Activated naive CD4-positive, alpha-beta T cell treated with anti-CD3 and anti-CD28 coated beads, Interleukin-2, amount 50 U/mL, for 72 hours (primary cell): ENCODE measurements around the gene DPP4. TPM values are rescaled to one million over a fixed set of nuclear protein-coding genes. Genes with fewer than 3 reads are reported as not detected.

Source experiments
- ATAC-seq, 2 donors: fragments of 150-1000 bp; cut with Tn5 transposase; 2 replicates each; pipeline ENCODE4 v1.10.0; 2021; ENCODE audit warnings: mild to moderate bottlenecking in 2 of 2, moderate library complexity in 2 of 2
- DNase-seq, 2 donors: peaks; one replicate each; pipeline ENCODE4 v3.0.0; 2021 to 2022; ENCODE audit warnings: low spot score in 2 of 2
- H3K27ac Mint-ChIP-seq, 2 donors: one replicate each; pipeline ENCODE4 v1.8.0; 2022; ENCODE audit warnings: mild to moderate bottlenecking in 2 of 2, mixed read lengths in 2 of 2
- H3K36me3 Mint-ChIP-seq, 2 donors: one replicate each; pipeline ENCODE4 v1.8.0; 2022; ENCODE audit warnings: mixed read lengths in 2 of 2
- H3K9me3 Mint-ChIP-seq, 2 donors: one replicate each; pipeline ENCODE4 v1.8.0; 2022; ENCODE audit warnings: mixed read lengths in 2 of 2
- total RNA-seq, 2 donors: library from RNA; stranded (reverse); gene quantifications; one replicate each; pipeline ENCODE4 v1.2.3, GENCODE V29; 2022

DPP4 gene
- total RNA-seq, 2 donors from 2014 or later: 5.1 to 42.0 TPM

GRCh38 chr2:162016080-162016479 is 57.9 kb downstream of the DPP4 start:
- ATAC-seq: no peak
- DNase-seq: no peak
- Mint-ChIP-seq H3K9me3 (peaks cover 0 to 5% of the 10 kb centered on the region in 2 donors), H3K36me3 (peaks cover 11 to 51% of the 10 kb centered on the region in 2 donors), H3K27ac (no peak overlapping the region)

GRCh38 chr2:162014751-162015150 is 59.3 kb downstream of the DPP4 start:
- ATAC-seq (no peak), DNase-seq (no peak)
- H3K9me3 Mint-ChIP-seq: peaks cover 0 to 5% of the 10 kb centered on the region in 2 donors
- H3K36me3 Mint-ChIP-seq: peaks cover 11 to 52% of the 10 kb centered on the region in 2 donors
- H3K27ac Mint-ChIP-seq: peak overlapping the region in 1 of 2 donors; percentile 89

- DNase-seq (no peak), ATAC-seq (peak in 1 of 2 donors; percentile 39)
- peaks cover 0 to 5% of the 10 kb centered on the region in 2 donors for H3K9me3 Mint-ChIP-seq
- H3K27ac Mint-ChIP-seq: peak overlapping the region; percentile 89 to 93
- H3K36me3 Mint-ChIP-seq: peaks cover 11 to 52% of the 10 kb centered on the region in 2 donors
These were observed 60.2 kb downstream of the DPP4 start for GRCh38 chr2:162013514-162014475.

- Mint-ChIP-seq H3K9me3 (peaks cover 0 to 5% of the 10 kb centered on the region in 2 donors), H3K27ac (peak overlapping the region; percentile 69 to 89), H3K36me3 (peaks cover 11 to 50% of the 10 kb centered on the region in 2 donors)
- ATAC-seq (peak; percentile 32 to 39), DNase-seq (no peak)
These were observed 61.4 kb downstream of the DPP4 start for GRCh38 chr2:162012565-162013058.

GRCh38 chr2:162011706-162012564 is 62.1 kb downstream of the DPP4 start:
- DNase-seq: no peak
- H3K36me3 Mint-ChIP-seq: peaks cover 11 to 50% of the 10 kb centered on the region in 2 donors
- peak overlapping the region; percentile 69 to 89 for H3K27ac Mint-ChIP-seq
- H3K9me3 Mint-ChIP-seq: peaks cover 0 to 5% of the 10 kb centered on the region in 2 donors
- peak; percentile 87 to 88 for ATAC-seq

GRCh38 chr2:162009543-162009942 is 64.5 kb downstream of the DPP4 start:
- DNase-seq: no peak
- peaks cover 11 to 39% of the 10 kb centered on the region in 2 donors for H3K36me3 Mint-ChIP-seq
- H3K9me3 Mint-ChIP-seq: peaks cover 0 to 5% of the 10 kb centered on the region in 2 donors
- no peak for ATAC-seq
- no peak overlapping the region for H3K27ac Mint-ChIP-seq

- DNase-seq (no peak), ATAC-seq (no peak)
- no peak overlapping the region for H3K27ac Mint-ChIP-seq
- H3K36me3 Mint-ChIP-seq: peaks cover 6 to 42% of the 10 kb centered on the region in 2 donors
- peaks cover 0 to under 1% of the 10 kb centered on the region in 2 donors for H3K9me3 Mint-ChIP-seq
These were observed 66.5 kb downstream of the DPP4 start for GRCh38 chr2:162007447-162008040.

GRCh38 chr2:162006337-162006736 is 67.7 kb downstream of the DPP4 start:
- no peak overlapping the region for H3K27ac Mint-ChIP-seq
- DNase-seq (no peak), ATAC-seq (peak in 1 of 2 donors; percentile 80)
- peaks cover 0 to 4% of the 10 kb centered on the region in 2 donors for H3K9me3 Mint-ChIP-seq
- peaks cover 15 to 50% of the 10 kb centered on the region in 2 donors for H3K36me3 Mint-ChIP-seq

- Mint-ChIP-seq H3K27ac (no peak overlapping the region), H3K36me3 (peaks cover 25 to 61% of the 10 kb centered on the region in 2 donors), H3K9me3 (peaks cover 0 to 10% of the 10 kb centered on the region in 2 donors)
- DNase-seq (no peak), ATAC-seq (no peak)
These were observed 70.0 kb downstream of the DPP4 start for GRCh38 chr2:162004031-162004430.

GRCh38 chr2:162002623-162003235 is 71.3 kb downstream of the DPP4 start:
- ATAC-seq (no peak), DNase-seq (no peak)
- H3K36me3 Mint-ChIP-seq: peaks cover 25 to 70% of the 10 kb centered on the region in 2 donors
- peaks cover 0 to 10% of the 10 kb centered on the region in 2 donors for H3K9me3 Mint-ChIP-seq
- H3K27ac Mint-ChIP-seq: no peak overlapping the region

- no peak for DNase-seq
- Mint-ChIP-seq H3K9me3 (peaks cover 0 to 10% of the 10 kb centered on the region in 2 donors), H3K27ac (no peak overlapping the region), H3K36me3 (peaks cover 25 to 83% of the 10 kb centered on the region in 2 donors)
- ATAC-seq: no peak
These were observed 73.6 kb downstream of the DPP4 start for GRCh38 chr2:162000431-162000830.

- H3K9me3 Mint-ChIP-seq: peaks cover 0 to 10% of the 10 kb centered on the region in 2 donors
- peak overlapping the region in 1 of 2 donors; percentile 15 for H3K27ac Mint-ChIP-seq
- ATAC-seq (no peak), DNase-seq (no peak)
- peaks cover 25 to 88% of the 10 kb centered on the region in 2 donors for H3K36me3 Mint-ChIP-seq
These were observed 74.7 kb downstream of the DPP4 start for GRCh38 chr2:161999321-161999720.

GRCh38 chr2:161998857-161999256 is 75.2 kb downstream of the DPP4 start:
- DNase-seq (no peak), ATAC-seq (no peak)
- H3K36me3 Mint-ChIP-seq: peaks cover 25 to 85% of the 10 kb centered on the region in 2 donors
- H3K9me3 Mint-ChIP-seq: peaks cover 0 to 10% of the 10 kb centered on the region in 2 donors
- no peak overlapping the region for H3K27ac Mint-ChIP-seq

- peaks cover 0 to 10% of the 10 kb centered on the region in 2 donors for H3K9me3 Mint-ChIP-seq
- ATAC-seq: no peak
- H3K36me3 Mint-ChIP-seq: peaks cover 24 to 76% of the 10 kb centered on the region in 2 donors
- no peak overlapping the region for H3K27ac Mint-ChIP-seq
- no peak for DNase-seq
These were observed 76.0 kb downstream of the DPP4 start for GRCh38 chr2:161997916-161998471.

GRCh38 chr2:161995553-161996016 is 78.4 kb downstream of the DPP4 start:
- H3K27ac Mint-ChIP-seq: peak overlapping the region; percentile 66 to 93
- peaks cover 0 to under 1% of the 10 kb centered on the region in 2 donors for H3K9me3 Mint-ChIP-seq
- H3K36me3 Mint-ChIP-seq: peaks cover 2 to 52% of the 10 kb centered on the region in 2 donors
- ATAC-seq (peak; percentile 57 to 61), DNase-seq (no peak)
